SK-N-SH (cell line): Measurements from ENCODE around the gene PDE4A. TPM values are rescaled to one million over a fixed set of nuclear protein-coding genes. Genes with fewer than 3 reads are reported as not detected.
A peak's percentile ranks its signal among the peaks of the same experiment; 100 is the strongest.

Experiments
- CTCF ChIA-PET: fragments of 300-600, 350-600 bp; formaldehyde crosslinking; extraction: SDS; loops from one replicate; lab custom pipeline; 2021; lab: Yijun Ruan, JAX
- POLR2A ChIA-PET: fragments of 350-600 bp; sonication (Branson Sonifier 250); formaldehyde crosslinking; extraction: SDS; loops from one replicate; lab custom pipeline; 2020; ENCODE audit warnings: antibody characterized with exemption, inconsistent platforms; lab: Yijun Ruan, JAX
- DNase-seq: peaks from one replicate; pipeline ENCODE4 v3.0.0; 2012
- H2AFZ ChIP-seq: fragments of 200-600 bp; sonication (generic); 2 replicates; pipeline ENCODE4 v1.8.1; 2016; ENCODE audit warnings: antibody characterized with exemption, mild to moderate bottlenecking, low read depth
- H3F3A ChIP-seq: fragments of 200-600 bp; sonication (generic); replicated peaks from 2 replicates; pipeline ENCODE3; 2016; ENCODE audit warnings: antibody characterized with exemption, mild to moderate bottlenecking; ENCODE audit not compliant: insufficient read depth
- H3K27ac ChIP-seq, 2 experiments: fragments of 200-500 bp in 1 of 2; fragments of 200-600 bp in 1 of 2; sonication (Bioruptor generic) in 1 of 2; sonication (generic), shearing (Covaris generic) in 1 of 2; 2 replicates each; pipeline versions ENCODE4 v1.5.1 to v1.6.1; 2014 to 2016; ENCODE audit warnings: low read depth in 2 of 2, inconsistent platforms in 1 of 2, low read length in 1 of 2, mild to moderate bottlenecking in 1 of 2, mixed read lengths in 1 of 2
- H3K27me3 ChIP-seq: fragments of 200-600 bp; sonication (generic), shearing (Covaris generic); 2 replicates; pipeline ENCODE4 v1.6.1; 2016; ENCODE audit warnings: mixed run types; ENCODE audit not compliant: insufficient read depth
- H3K36me3 ChIP-seq, 2 experiments: fragments of 200-500 bp in 1 of 2; fragments of 200-600 bp in 1 of 2; sonication (Bioruptor generic) in 1 of 2; sonication (generic) in 1 of 2; replicated peaks in 1 of 2; 2 replicates each; pipeline versions ENCODE3 to v1.5.1; 2014 to 2016; ENCODE audit warnings: low read length in 1 of 2, mild to moderate bottlenecking in 1 of 2; ENCODE audit not compliant: insufficient read depth in 2 of 2, control insufficient read depth in 1 of 2
- H3K4me1 ChIP-seq, 2 experiments: fragments of 200-500 bp in 1 of 2; fragments of 200-600 bp in 1 of 2; sonication (Bioruptor generic) in 1 of 2; sonication (generic), shearing (Covaris generic) in 1 of 2; 2 replicates each; pipeline versions ENCODE4 v1.5.1 to v1.6.1; 2014 to 2016; ENCODE audit warnings: low read depth in 1 of 2, low read length in 1 of 2, mixed run types in 1 of 2; ENCODE audit not compliant: insufficient read depth in 2 of 2, control insufficient read depth in 1 of 2
- H3K4me2 ChIP-seq: fragments of 200-600 bp; sonication (generic), shearing (Covaris generic); 2 replicates; pipeline ENCODE4 v1.6.1; 2017; ENCODE audit warnings: mixed run types
- H3K4me3 ChIP-seq, 2 experiments: fragments of 200-500 bp in 1 of 2; fragments of 200-600 bp in 1 of 2; sonication (Bioruptor generic) in 1 of 2; sonication (generic), shearing (Covaris generic) in 1 of 2; 2 replicates each; pipeline versions ENCODE4 v1.5.1 to v1.8.1; 2014 to 2016; ENCODE audit warnings: low read depth in 2 of 2, inconsistent platforms in 1 of 2, low read length in 1 of 2, mild to moderate bottlenecking in 1 of 2, mixed read lengths in 1 of 2, moderate library complexity in 1 of 2
- H3K79me2 ChIP-seq: fragments of 200-600 bp; sonication (generic); 2 replicates; pipeline ENCODE4 v1.8.1; 2017; ENCODE audit warnings: mild to moderate bottlenecking; ENCODE audit not compliant: insufficient read depth
- H3K9ac ChIP-seq: fragments of 200-600 bp; sonication (generic); 2 replicates; pipeline ENCODE4 v1.6.1; 2017; ENCODE audit warnings: mixed run types
- H3K9me2 ChIP-seq: fragments of 200-600 bp; sonication (generic); 2 replicates; pipeline ENCODE4 v1.6.1; 2017; ENCODE audit warnings: mixed run types
- H3K9me3 ChIP-seq: fragments of 200-600 bp; sonication (generic); 2 replicates; pipeline ENCODE4 v1.6.1; 2017; ENCODE audit warnings: mixed run types, mild to moderate bottlenecking, moderate library complexity
- H4K20me1 ChIP-seq: fragments of 200-600 bp; sonication (generic); 2 replicates; pipeline ENCODE4 v1.6.1; 2017; ENCODE audit warnings: mild to moderate bottlenecking, mixed run types; ENCODE audit not compliant: insufficient read depth
- EP300 ChIP-seq, 2 experiments: IDR thresholded peaks; 2 replicates each; pipeline versions ENCODE4 v1.4.0 to v1.6.1; 2012; ENCODE audit warnings: borderline replicate concordance in 1 of 2, low read depth in 1 of 2, low read length in 1 of 2
- FOXJ3 ChIP-seq: sonication (generic); formaldehyde crosslinking; IDR thresholded peaks from 2 replicates; pipeline ENCODE4 v1.5.1; 2020; ENCODE audit warnings: mild to moderate bottlenecking, missing genetic modification reagents
- FOXM1 ChIP-seq: IDR thresholded peaks from 2 replicates; pipeline ENCODE4 v1.4.0; 2012; ENCODE audit warnings: low read depth, mild to moderate bottlenecking
- GABPA ChIP-seq: IDR thresholded peaks from 2 replicates; pipeline ENCODE4 v1.4.0; 2012; ENCODE audit warnings: low read depth, mild to moderate bottlenecking
- GATA2 ChIP-seq: sonication (generic); formaldehyde crosslinking; IDR thresholded peaks from 2 replicates; pipeline ENCODE4 v1.5.0; 2020; ENCODE audit warnings: mild to moderate bottlenecking, missing genetic modification reagents
- JUND ChIP-seq: IDR thresholded peaks from 2 replicates; pipeline ENCODE4 v1.4.0; 2012
- MXI1 ChIP-seq: IDR thresholded peaks from 2 replicates; pipeline ENCODE4 v1.6.1; 2012; ENCODE audit warnings: mild to moderate bottlenecking, low read depth, low read length, improper control_type of control experiment
- NFIC ChIP-seq: IDR thresholded peaks from 2 replicates; pipeline ENCODE4 v1.4.0; 2012; ENCODE audit warnings: borderline replicate concordance
- POLR2AphosphoS5 ChIP-seq: IDR thresholded peaks from 2 replicates; pipeline ENCODE4 v1.6.1; 2012; ENCODE audit warnings: low read depth, low read length
- RFX5 ChIP-seq: IDR thresholded peaks from 2 replicates; pipeline ENCODE4 v1.6.1; 2012; ENCODE audit warnings: mild to moderate bottlenecking, improper control_type of control experiment, low read length
- RXRA ChIP-seq: IDR thresholded peaks from 2 replicates; pipeline ENCODE4 v1.4.0; 2012; ENCODE audit warnings: low read depth, mild to moderate bottlenecking, borderline replicate concordance
- SMC3 ChIP-seq: IDR thresholded peaks from 2 replicates; pipeline ENCODE4 v1.6.1; 2012; ENCODE audit warnings: low read depth, low read length, improper control_type of control experiment
- TAF1 ChIP-seq: IDR thresholded peaks from 2 replicates; pipeline ENCODE4 v1.6.1; 2012; ENCODE audit warnings: low read depth, mild to moderate bottlenecking, low read length, moderate library complexity, borderline replicate concordance
- TEAD4 ChIP-seq: IDR thresholded peaks from 2 replicates; pipeline ENCODE4 v1.4.0; 2012; ENCODE audit warnings: mild to moderate bottlenecking, borderline replicate concordance; ENCODE audit not compliant: insufficient read depth
- YY1 ChIP-seq: IDR thresholded peaks from 2 replicates; pipeline ENCODE4 v1.4.0; 2012; ENCODE audit warnings: low read depth, mild to moderate bottlenecking
- WGBS: methylation state at CpG from one replicate; pipeline ENCODE4 v1.1.6; 2017; ENCODE audit warnings: low lambda C conversion rate; 5-methylcytosine and 5-hydroxymethylcytosine counted together
- polyA plus RNA-seq, 3 experiments: library from polyadenylated mRNA; depleted of rRNA; stranded (reverse); fragments of >200 nt; gene quantifications; 2 replicates each; pipeline ENCODE4 v1.2.3, GENCODE V29; 2012
- TF ChIP-seq, protein P1 (sequence below): IDR thresholded peaks from 2 replicates; pipeline ENCODE4; 2012
- TF ChIP-seq, protein P2 (sequence below): fragments of 150-350 bp; IDR thresholded peaks from 2 replicates; pipeline ENCODE4 v1.6.1; 2017; ENCODE audit warnings: antibody characterized with exemption, low read length, low read depth, borderline replicate concordance
- TF ChIP-seq, protein P3 (sequence below): IDR thresholded peaks from 2 replicates; pipeline ENCODE4 v1.6.1; 2012; ENCODE audit warnings: mild to moderate bottlenecking, low read depth, low read length, moderate library complexity
- TF ChIP-seq, protein P4 (sequence below): IDR thresholded peaks from 2 replicates; pipeline ENCODE4 v1.4.0; 2012; ENCODE audit warnings: low read depth, borderline replicate concordance
- TF ChIP-seq, protein P5 (sequence below): IDR thresholded peaks from 2 replicates; pipeline ENCODE4 v1.4.0; 2012; ENCODE audit warnings: low read depth, borderline replicate concordance

PDE4A gene
- polyA plus RNA-seq, 1 of the 3 experiments (the other 2 are of a cell fraction): 2.9 TPM

DNA sequence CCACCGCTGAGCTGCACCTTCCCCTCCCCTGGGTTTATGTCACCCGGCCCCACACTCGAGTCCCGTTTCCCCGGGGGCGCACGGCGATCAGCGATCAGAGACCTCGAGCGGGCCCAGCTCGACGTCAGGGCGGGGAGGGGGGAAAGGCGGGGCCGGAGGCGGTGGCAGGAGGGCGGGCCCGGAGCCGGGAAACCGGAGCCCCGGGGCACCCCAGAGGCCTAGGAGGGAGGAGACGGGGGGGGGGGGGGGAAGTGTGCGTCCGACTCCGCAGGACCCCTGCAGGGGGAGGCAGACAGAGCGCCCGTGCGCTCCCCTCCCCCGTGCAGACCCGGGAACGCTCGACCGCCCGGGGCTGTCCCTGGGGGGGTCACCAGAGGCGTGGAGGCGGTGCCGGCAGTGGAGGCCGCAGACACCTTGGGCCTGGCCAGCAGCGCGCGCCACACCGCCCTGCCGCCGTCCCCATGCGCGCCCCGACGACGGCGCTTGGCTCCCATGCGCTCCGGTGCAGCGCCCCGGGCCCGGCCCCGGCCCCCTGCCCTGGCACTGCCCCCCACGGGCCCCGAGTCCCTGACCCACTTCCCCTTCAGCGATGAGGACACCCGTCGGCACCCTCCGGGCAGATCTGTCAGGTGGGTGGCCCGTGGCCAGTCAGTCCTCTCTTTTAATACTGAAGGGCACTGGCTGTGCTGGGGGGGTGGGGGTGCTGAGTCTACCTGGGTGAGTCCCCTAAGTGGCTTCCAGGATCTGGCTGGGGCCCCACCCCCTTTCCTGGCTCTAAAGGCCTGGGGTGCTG lies 11.8 kb downstream of the PDE4A start:
- no peaks in the 10 kb centered on the region for H3K9me3 ChIP-seq
- no peaks in the 10 kb centered on the region; the same call in 1 of the 2 replicates for H3K79me2 ChIP-seq
- CTCF ChIA-PET: interaction anchor here (0.6 to 10.1 kb wide), 4 partner anchors 11 to 32 kb away, joined by 3 to 127 read pairs (median 18); partner anchors contain the start of genes CDC37 and PDE4A
- no peak for TF ChIP-seq RFX5
- TF ChIP-seq, protein P1, sequence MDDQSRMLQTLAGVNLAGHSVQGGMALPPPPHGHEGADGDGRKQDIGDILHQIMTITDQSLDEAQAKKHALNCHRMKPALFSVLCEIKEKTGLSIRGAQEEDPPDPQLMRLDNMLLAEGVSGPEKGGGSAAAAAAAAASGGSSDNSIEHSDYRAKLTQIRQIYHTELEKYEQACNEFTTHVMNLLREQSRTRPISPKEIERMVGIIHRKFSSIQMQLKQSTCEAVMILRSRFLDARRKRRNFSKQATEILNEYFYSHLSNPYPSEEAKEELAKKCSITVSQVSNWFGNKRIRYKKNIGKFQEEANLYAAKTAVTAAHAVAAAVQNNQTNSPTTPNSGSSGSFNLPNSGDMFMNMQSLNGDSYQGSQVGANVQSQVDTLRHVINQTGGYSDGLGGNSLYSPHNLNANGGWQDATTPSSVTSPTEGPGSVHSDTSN: no peak
- no peak for TF ChIP-seq JUND
- TF ChIP-seq GABPA: no peak
- no peak for TF ChIP-seq EP300 (IDR thresholded peaks at IDR 0.05; ENCODE audit: borderline replicate concordance in 1 of 2, low read depth in 1 of 2, low read length in 1 of 2)
- no peak for TF ChIP-seq TEAD4
- TF ChIP-seq MXI1: no peak
- no peak for TF ChIP-seq FOXM1
- TF ChIP-seq, protein P2, sequence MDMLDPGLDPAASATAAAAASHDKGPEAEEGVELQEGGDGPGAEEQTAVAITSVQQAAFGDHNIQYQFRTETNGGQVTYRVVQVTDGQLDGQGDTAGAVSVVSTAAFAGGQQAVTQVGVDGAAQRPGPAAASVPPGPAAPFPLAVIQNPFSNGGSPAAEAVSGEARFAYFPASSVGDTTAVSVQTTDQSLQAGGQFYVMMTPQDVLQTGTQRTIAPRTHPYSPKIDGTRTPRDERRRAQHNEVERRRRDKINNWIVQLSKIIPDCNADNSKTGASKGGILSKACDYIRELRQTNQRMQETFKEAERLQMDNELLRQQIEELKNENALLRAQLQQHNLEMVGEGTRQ: no peak
- TF ChIP-seq TAF1: no peak
- TF ChIP-seq, protein P3, sequence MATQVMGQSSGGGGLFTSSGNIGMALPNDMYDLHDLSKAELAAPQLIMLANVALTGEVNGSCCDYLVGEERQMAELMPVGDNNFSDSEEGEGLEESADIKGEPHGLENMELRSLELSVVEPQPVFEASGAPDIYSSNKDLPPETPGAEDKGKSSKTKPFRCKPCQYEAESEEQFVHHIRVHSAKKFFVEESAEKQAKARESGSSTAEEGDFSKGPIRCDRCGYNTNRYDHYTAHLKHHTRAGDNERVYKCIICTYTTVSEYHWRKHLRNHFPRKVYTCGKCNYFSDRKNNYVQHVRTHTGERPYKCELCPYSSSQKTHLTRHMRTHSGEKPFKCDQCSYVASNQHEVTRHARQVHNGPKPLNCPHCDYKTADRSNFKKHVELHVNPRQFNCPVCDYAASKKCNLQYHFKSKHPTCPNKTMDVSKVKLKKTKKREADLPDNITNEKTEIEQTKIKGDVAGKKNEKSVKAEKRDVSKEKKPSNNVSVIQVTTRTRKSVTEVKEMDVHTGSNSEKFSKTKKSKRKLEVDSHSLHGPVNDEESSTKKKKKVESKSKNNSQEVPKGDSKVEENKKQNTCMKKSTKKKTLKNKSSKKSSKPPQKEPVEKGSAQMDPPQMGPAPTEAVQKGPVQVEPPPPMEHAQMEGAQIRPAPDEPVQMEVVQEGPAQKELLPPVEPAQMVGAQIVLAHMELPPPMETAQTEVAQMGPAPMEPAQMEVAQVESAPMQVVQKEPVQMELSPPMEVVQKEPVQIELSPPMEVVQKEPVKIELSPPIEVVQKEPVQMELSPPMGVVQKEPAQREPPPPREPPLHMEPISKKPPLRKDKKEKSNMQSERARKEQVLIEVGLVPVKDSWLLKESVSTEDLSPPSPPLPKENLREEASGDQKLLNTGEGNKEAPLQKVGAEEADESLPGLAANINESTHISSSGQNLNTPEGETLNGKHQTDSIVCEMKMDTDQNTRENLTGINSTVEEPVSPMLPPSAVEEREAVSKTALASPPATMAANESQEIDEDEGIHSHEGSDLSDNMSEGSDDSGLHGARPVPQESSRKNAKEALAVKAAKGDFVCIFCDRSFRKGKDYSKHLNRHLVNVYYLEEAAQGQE: no peak
- TF ChIP-seq, protein P4, sequence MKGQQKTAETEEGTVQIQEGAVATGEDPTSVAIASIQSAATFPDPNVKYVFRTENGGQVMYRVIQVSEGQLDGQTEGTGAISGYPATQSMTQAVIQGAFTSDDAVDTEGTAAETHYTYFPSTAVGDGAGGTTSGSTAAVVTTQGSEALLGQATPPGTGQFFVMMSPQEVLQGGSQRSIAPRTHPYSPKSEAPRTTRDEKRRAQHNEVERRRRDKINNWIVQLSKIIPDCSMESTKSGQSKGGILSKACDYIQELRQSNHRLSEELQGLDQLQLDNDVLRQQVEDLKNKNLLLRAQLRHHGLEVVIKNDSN: no peak
- TF ChIP-seq RXRA: no peak
- TF ChIP-seq NFIC: no peak
- no peak for TF ChIP-seq GATA2
- TF ChIP-seq FOXJ3 (CRISPR knock-in tag): no peak
- TF ChIP-seq, protein P5, sequence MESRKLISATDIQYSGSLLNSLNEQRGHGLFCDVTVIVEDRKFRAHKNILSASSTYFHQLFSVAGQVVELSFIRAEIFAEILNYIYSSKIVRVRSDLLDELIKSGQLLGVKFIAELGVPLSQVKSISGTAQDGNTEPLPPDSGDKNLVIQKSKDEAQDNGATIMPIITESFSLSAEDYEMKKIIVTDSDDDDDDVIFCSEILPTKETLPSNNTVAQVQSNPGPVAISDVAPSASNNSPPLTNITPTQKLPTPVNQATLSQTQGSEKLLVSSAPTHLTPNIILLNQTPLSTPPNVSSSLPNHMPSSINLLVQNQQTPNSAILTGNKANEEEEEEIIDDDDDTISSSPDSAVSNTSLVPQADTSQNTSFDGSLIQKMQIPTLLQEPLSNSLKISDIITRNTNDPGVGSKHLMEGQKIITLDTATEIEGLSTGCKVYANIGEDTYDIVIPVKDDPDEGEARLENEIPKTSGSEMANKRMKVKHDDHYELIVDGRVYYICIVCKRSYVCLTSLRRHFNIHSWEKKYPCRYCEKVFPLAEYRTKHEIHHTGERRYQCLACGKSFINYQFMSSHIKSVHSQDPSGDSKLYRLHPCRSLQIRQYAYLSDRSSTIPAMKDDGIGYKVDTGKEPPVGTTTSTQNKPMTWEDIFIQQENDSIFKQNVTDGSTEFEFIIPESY: no peak
- no peak for TF ChIP-seq SMC3
- no peak for TF ChIP-seq YY1
- no peak for TF ChIP-seq POLR2AphosphoS5
- no peaks in the 10 kb centered on the region for H3K36me3 ChIP-seq
- H3K4me2 ChIP-seq: peak overlapping the region; percentile 84
- peak overlapping the region; percentile 41; the same call in 1 of the 2 replicates for H2AFZ ChIP-seq
- H3K4me3 ChIP-seq: peak overlapping the region; percentile 44 to 64; a peak in 3 of 4 replicates
- no peaks in the 10 kb centered on the region for H3K9me2 ChIP-seq
- no peaks in the 10 kb centered on the region for H3K27me3 ChIP-seq
- peak; percentile 68 for DNase-seq
- peaks cover 5 to 7% of the 10 kb centered on the region in 2 experiments; a peak in 2 of 4 replicates for H3K4me1 ChIP-seq
- H3F3A ChIP-seq: peaks cover 16% of the 10 kb centered on the region
- 6% methylated on average over 23 of the region's 64 CpGs for WGBS
- 0 out of 2 replicates have a peak overlapping the region, but pooled peaks have one; percentile 18 for H3K9ac ChIP-seq
- POLR2A ChIA-PET: no interaction called here
- H4K20me1 ChIP-seq: no peaks in the 10 kb centered on the region
- no peak overlapping the region for H3K27ac ChIP-seq
